Endodermal cell (in vitro differentiated cells): ENCODE data around the gene SLC6A12. TPM values are rescaled to one million over a fixed set of nuclear protein-coding genes. Genes with fewer than 3 reads are reported as not detected.

ENCODE experiments used
- DNase-seq: peaks from one replicate; pipeline ENCODE4 v3.0.0-alpha.2; 2017
- H3K27ac ChIP-seq: 2 replicates; pipeline ENCODE4 v1.5.1; 2013; ENCODE audit warnings: mild to moderate bottlenecking, low read depth, low read length, moderate library complexity
- H3K27me3 ChIP-seq: 2 replicates; pipeline ENCODE4 v1.6.1; 2013; ENCODE audit warnings: mild to moderate bottlenecking, low read length, moderate library complexity; ENCODE audit not compliant: insufficient read depth, control insufficient read depth, poor library complexity, severe bottlenecking
- H3K36me3 ChIP-seq: 2 replicates; pipeline ENCODE4 v1.7.0; 2013; ENCODE audit warnings: mild to moderate bottlenecking, low read length, moderate library complexity; ENCODE audit not compliant: control insufficient read depth, insufficient read depth
- H3K4me1 ChIP-seq: one replicate; pipeline ENCODE4 v1.7.0; 2013; ENCODE audit warnings: low read length; ENCODE audit not compliant: control insufficient read depth, insufficient read depth
- H3K4me3 ChIP-seq: 2 replicates; pipeline ENCODE4 v1.5.1; 2013; ENCODE audit warnings: mild to moderate bottlenecking, low read length, moderate library complexity
- H3K9ac ChIP-seq: 2 replicates; pipeline ENCODE4 v1.6.1; 2013; ENCODE audit warnings: mild to moderate bottlenecking, low read length, moderate library complexity; ENCODE audit not compliant: poor library complexity, severe bottlenecking; ENCODE audit errors: extremely low read depth
- H3K9me3 ChIP-seq: 2 replicates; pipeline ENCODE4 v1.6.1; 2013; ENCODE audit warnings: mild to moderate bottlenecking, low read length, moderate library complexity; ENCODE audit not compliant: control insufficient read depth
- H3K27ac Mint-ChIP-seq: 2 replicates; pipeline ENCODE4 v1.8.0; 2020; ENCODE audit warnings: mixed read lengths
- H3K27me3 Mint-ChIP-seq: 2 replicates; pipeline ENCODE4 v1.8.0; 2021; ENCODE audit warnings: mild to moderate bottlenecking, mixed read lengths; ENCODE audit not compliant: insufficient read depth
- H3K36me3 Mint-ChIP-seq: 2 replicates; pipeline ENCODE4 v1.8.0; 2020; ENCODE audit warnings: low read depth, mixed read lengths
- H3K4me1 Mint-ChIP-seq: 2 replicates; pipeline ENCODE4 v1.8.0; 2020; ENCODE audit warnings: mixed read lengths
- H3K4me3 Mint-ChIP-seq: 2 replicates; pipeline ENCODE4 v1.8.0; 2020; ENCODE audit warnings: mild to moderate bottlenecking, moderate library complexity, mixed read lengths
- H3K9me3 Mint-ChIP-seq: 2 replicates; pipeline ENCODE4 v1.8.0; 2020; ENCODE audit warnings: mild to moderate bottlenecking, mixed read lengths
- WGBS, 2 experiments: methylation state at CpG; one replicate each; pipeline versions ENCODE4 v1.1.5 to v1.1.7; 2013; ENCODE audit warnings: missing lambda C conversion rate in 2 of 2, mixed read lengths in 1 of 2; ENCODE audit not compliant: insufficient coverage in 1 of 2, insufficient read length in 1 of 2; 5-methylcytosine and 5-hydroxymethylcytosine counted together
- total RNA-seq, 2 donors: library from RNA; stranded (reverse); fragmentation: NEBNext Ultra II Directional in 1 of 2; extraction: Animal tissue kit (Norgen Biotek cat#: 25700) in 1 of 2; gene quantifications; 2 replicates in 1 of 2; 3 replicates in 1 of 2; pipeline ENCODE4 v1.2.1, GENCODE V29; 2021
- TF ChIP-seq, protein P1 (sequence below): fragments of 200-600 bp; sonication (generic); conservative IDR thresholded peaks from 2 replicates; pipeline ENCODE4 v1.5.0; 2021; ENCODE audit warnings: antibody characterized with exemption, mild to moderate bottlenecking

The SLC6A12 gene
- total RNA-seq, 2 donors from 2014 or later = 0.58 to 1.3 TPM

DNA sequence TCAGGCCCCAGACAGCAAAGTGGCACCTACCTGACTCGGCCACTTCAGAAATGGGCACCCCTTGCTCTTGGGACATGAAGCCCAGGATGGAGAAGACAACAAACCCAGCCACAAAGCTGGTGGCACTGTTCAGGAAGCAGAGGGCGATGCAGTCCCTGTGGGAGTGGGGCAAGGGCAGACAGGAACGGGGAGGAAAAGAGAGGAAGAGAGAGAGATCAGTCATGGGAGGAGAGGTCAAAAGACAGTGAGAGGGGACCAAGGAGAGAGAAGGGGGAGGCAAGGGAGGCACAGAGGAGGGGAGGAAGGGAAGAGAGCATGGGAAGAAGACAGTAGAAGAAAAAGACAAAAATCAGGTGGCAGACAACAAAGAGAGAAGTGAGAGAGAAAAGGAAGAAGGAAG lies 16.6 kb downstream of the SLC6A12 start:
- Histone ChIP-seq H3K9me3 (no peaks in the 10 kb centered on the region), H3K27ac (no peak overlapping the region), H3K27me3 (peaks cover 34% of the 10 kb centered on the region), H3K4me3 (no peak overlapping the region), H3K4me1 (peaks cover 10% of the 10 kb centered on the region), H3K9ac (no peak overlapping the region), H3K36me3 (no peaks in the 10 kb centered on the region)
- WGBS, 2 experiments = 77 to 85% methylated on average over 3 of the region's 3 CpGs
- peaks cover 16% of the 10 kb centered on the region for H3K4me1 Mint-ChIP-seq
- H3K9me3 Mint-ChIP-seq = no peaks in the 10 kb centered on the region
- H3K36me3 Mint-ChIP-seq = no peaks in the 10 kb centered on the region
- DNase-seq = no peak
- H3K27ac Mint-ChIP-seq = no peak overlapping the region
- no peak overlapping the region for H3K4me3 Mint-ChIP-seq
- H3K27me3 Mint-ChIP-seq = peaks cover 77% of the 10 kb centered on the region
- TF ChIP-seq, protein P1, sequence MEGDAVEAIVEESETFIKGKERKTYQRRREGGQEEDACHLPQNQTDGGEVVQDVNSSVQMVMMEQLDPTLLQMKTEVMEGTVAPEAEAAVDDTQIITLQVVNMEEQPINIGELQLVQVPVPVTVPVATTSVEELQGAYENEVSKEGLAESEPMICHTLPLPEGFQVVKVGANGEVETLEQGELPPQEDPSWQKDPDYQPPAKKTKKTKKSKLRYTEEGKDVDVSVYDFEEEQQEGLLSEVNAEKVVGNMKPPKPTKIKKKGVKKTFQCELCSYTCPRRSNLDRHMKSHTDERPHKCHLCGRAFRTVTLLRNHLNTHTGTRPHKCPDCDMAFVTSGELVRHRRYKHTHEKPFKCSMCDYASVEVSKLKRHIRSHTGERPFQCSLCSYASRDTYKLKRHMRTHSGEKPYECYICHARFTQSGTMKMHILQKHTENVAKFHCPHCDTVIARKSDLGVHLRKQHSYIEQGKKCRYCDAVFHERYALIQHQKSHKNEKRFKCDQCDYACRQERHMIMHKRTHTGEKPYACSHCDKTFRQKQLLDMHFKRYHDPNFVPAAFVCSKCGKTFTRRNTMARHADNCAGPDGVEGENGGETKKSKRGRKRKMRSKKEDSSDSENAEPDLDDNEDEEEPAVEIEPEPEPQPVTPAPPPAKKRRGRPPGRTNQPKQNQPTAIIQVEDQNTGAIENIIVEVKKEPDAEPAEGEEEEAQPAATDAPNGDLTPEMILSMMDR = no peak

DNA sequence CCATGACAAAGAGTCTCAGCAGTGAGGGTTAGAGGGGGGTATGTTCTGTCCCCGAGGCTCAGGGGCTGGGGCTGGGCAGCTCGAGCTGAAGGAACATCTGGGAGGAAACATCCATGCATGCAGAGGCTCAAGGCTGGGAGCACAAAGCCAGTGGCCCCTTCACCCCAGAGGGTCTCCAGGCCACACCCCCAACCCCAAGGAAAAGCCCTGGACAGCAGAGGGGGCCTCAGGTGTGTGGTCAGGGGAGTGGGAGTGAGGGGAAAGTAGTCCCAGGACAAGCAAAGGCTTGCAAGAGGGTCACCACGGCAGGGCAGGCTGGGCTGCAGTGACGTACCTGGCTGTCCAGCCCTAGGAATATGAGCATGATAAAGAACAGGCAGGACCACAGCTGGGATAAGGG lies 17.5 kb downstream of the SLC6A12 start:
- Histone ChIP-seq H3K9ac (no peak overlapping the region), H3K9me3 (no peaks in the 10 kb centered on the region), H3K27me3 (peaks cover 25% of the 10 kb centered on the region), H3K4me3 (no peak overlapping the region), H3K27ac (no peak overlapping the region), H3K4me1 (peaks cover 7% of the 10 kb centered on the region), H3K36me3 (no peaks in the 10 kb centered on the region)
- no peaks in the 10 kb centered on the region for H3K36me3 Mint-ChIP-seq
- H3K9me3 Mint-ChIP-seq = no peaks in the 10 kb centered on the region
- H3K4me3 Mint-ChIP-seq = no peak overlapping the region
- H3K27me3 Mint-ChIP-seq = peaks cover 77% of the 10 kb centered on the region
- H3K27ac Mint-ChIP-seq = no peak overlapping the region
- peaks cover 11% of the 10 kb centered on the region for H3K4me1 Mint-ChIP-seq
- TF ChIP-seq, protein P1 = no peak
- 84 to 92% methylated on average over 2 to 4 of the region's 4 CpGs for WGBS, 2 experiments
- DNase-seq = no peak

DNA sequence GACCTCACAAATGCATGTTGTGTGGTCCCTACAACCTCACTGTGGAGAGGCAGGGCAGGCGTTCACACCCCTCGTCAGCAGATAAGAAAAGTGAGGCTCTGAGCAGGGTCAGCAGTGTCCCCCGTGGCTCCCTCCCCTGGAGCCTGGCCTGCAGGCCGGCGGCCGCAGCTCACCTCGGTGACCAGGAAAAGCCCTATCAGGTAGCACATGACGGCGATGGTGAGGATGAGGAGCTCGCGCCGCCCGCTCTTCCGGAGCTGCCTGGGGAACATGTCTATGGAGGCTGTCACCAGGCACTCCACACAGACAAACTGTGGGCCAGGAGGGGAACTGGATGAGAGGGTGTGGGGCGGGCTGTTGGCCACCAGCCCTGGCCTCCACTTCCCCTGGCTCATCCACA lies 18.0 kb downstream of the SLC6A12 start:
- H3K27ac ChIP-seq = no peak overlapping the region
- TF ChIP-seq, protein P1 = no peak
- no peaks in the 10 kb centered on the region for H3K9me3 ChIP-seq
- H3K36me3 ChIP-seq = no peaks in the 10 kb centered on the region
- peaks cover 20% of the 10 kb centered on the region for H3K27me3 ChIP-seq
- WGBS, 2 experiments = 86 to 89% methylated on average over 10 to 15 of the region's 15 CpGs
- H3K36me3 Mint-ChIP-seq = no peaks in the 10 kb centered on the region
- no peak overlapping the region for H3K9ac ChIP-seq
- H3K9me3 Mint-ChIP-seq = no peaks in the 10 kb centered on the region
- peaks cover 11% of the 10 kb centered on the region for H3K4me1 Mint-ChIP-seq
- peaks cover 74% of the 10 kb centered on the region for H3K27me3 Mint-ChIP-seq
- H3K27ac Mint-ChIP-seq = no peak overlapping the region
- no peak overlapping the region for H3K4me3 ChIP-seq
- peaks cover 7% of the 10 kb centered on the region for H3K4me1 ChIP-seq
- DNase-seq = no peak
- H3K4me3 Mint-ChIP-seq = no peak overlapping the region
